Vagina (tissue), 2 donors: ENCODE results near the gene SH3RF1.

Experiments
- CTCF ChIP-seq, 3 experiments: fragments of 450-650 bp in 2 of 3; fragments of 200-600 bp in 1 of 3; sonication (generic) in 1 of 3; IDR thresholded peaks; one replicate each; pipeline ENCODE4 v1.5.1; 2017 to 2019; ENCODE audit warnings: antibody characterized with exemption in 3 of 3, mild to moderate bottlenecking in 2 of 3, moderate library complexity in 2 of 3
- POLR2A ChIP-seq, 2 donors: fragments of 450-650 bp; IDR thresholded peaks; one replicate each; pipeline ENCODE4 v1.6.1; 2017; ENCODE audit warnings: antibody characterized with exemption in 2 of 2, mild to moderate bottlenecking in 2 of 2, moderate library complexity in 2 of 2

DNA sequence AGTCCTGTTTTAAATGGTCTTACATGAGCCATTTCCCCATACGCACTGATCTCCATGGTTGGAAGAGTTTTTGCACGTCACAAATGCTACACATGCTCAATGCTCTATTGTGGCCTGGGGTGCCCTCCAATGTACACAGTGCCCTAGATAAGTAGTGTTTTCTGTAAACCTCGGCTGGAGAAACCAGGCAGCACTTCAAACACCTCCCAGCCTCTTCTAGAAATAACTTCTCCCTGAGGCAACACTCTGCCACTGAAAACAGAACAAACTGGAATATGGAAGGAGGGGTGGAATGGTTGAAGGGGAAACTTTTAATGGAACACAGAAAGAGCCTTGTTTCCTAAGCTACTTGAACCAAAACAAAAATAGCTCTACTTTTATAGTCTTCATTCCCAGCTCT, 136.8 kb downstream of the SH3RF1 start:
- TF ChIP-seq CTCF (IDR thresholded peaks at IDR 0.05), result no peak
- no peak for TF ChIP-seq POLR2A (IDR thresholded peaks at IDR 0.05)
